H1 (cell line): Measurements from ENCODE around the gene OLAH. TPM values are rescaled to one million over a fixed set of nuclear protein-coding genes. Genes with fewer than 3 reads are reported as not detected.
A peak's percentile ranks its signal among the peaks of the same experiment; 100 is the strongest.

ENCODE experiments used
- BACH1 ChIP-seq: IDR thresholded peaks from 2 replicates; pipeline ENCODE4 v1.6.1; 2012; ENCODE audit warnings: low read length, improper control_type of control experiment
- CBX8 ChIP-seq: fragments of 300-800, 300-1000 bp; sonication (generic); IDR thresholded peaks from 2 replicates; pipeline ENCODE4 v1.7.1; 2016; ENCODE audit warnings: low read depth, low read length, borderline replicate concordance
- CEBPB ChIP-seq: IDR thresholded peaks from 2 replicates; pipeline ENCODE4 v1.6.1; 2012; ENCODE audit warnings: low read depth, low read length
- EGR1 ChIP-seq: IDR thresholded peaks from 2 replicates; pipeline ENCODE4 v1.6.1; 2011; ENCODE audit warnings: low read depth, low read length, borderline replicate concordance
- GABPA ChIP-seq: IDR thresholded peaks from 2 replicates; pipeline ENCODE4 v1.6.1; 2011; ENCODE audit warnings: mild to moderate bottlenecking, low read length, moderate library complexity, borderline replicate concordance; ENCODE audit not compliant: insufficient read depth
- KDM1A ChIP-seq: fragments of 200-600, 300-600 bp; sonication (generic); IDR thresholded peaks from 2 replicates; pipeline ENCODE4 v1.7.1; 2016; ENCODE audit warnings: mild to moderate bottlenecking, low read length, borderline replicate concordance
- NRF1 ChIP-seq: IDR thresholded peaks from 2 replicates; pipeline ENCODE4 v1.6.1; 2011; ENCODE audit warnings: mild to moderate bottlenecking, low read depth, low read length, improper control_type of control experiment
- PHF8 ChIP-seq: fragments of 200-600 bp; sonication (generic); conservative IDR thresholded peaks from 2 replicates; pipeline ENCODE4 v1.7.1; 2012; ENCODE audit warnings: low read depth, mild to moderate bottlenecking, inconsistent platforms, low read length, moderate library complexity
- POU5F1 ChIP-seq: IDR thresholded peaks from 2 replicates; pipeline ENCODE4 v1.6.1; 2011; ENCODE audit warnings: low read depth, mild to moderate bottlenecking, low read length, moderate library complexity
- RFX5 ChIP-seq: IDR thresholded peaks from 2 replicates; pipeline ENCODE4 v1.6.1; 2011; ENCODE audit warnings: low read depth, low read length, improper control_type of control experiment, borderline replicate concordance
- RNF2 ChIP-seq: fragments of 200-900, 300-1000 bp; sonication (generic); IDR thresholded peaks from 2 replicates; pipeline ENCODE4 v1.7.1; 2016; ENCODE audit warnings: borderline replicate concordance, low read depth, mild to moderate bottlenecking, antibody characterized with exemption, low read length; ENCODE audit not compliant: poor library complexity, severe bottlenecking; ENCODE audit errors: missing control alignments
- SIN3A ChIP-seq, 2 experiments: IDR thresholded peaks in 1 of 2; conservative IDR thresholded peaks in 1 of 2; 2 replicates each; pipeline ENCODE4 v1.6.1; 2011 to 2012; ENCODE audit warnings: low read length in 2 of 2, improper control_type of control experiment in 1 of 2, low read depth in 1 of 2, mild to moderate bottlenecking in 1 of 2
- SP2 ChIP-seq: IDR thresholded peaks from 2 replicates; pipeline ENCODE4 v1.6.1; 2012; ENCODE audit warnings: mild to moderate bottlenecking, low read length, inconsistent platforms
- SUZ12 ChIP-seq: fragments of 200-600 bp; sonication (generic); IDR thresholded peaks from 2 replicates; pipeline ENCODE4 v1.6.1; 2012; ENCODE audit warnings: mild to moderate bottlenecking, inconsistent platforms, low read length, moderate library complexity, mixed read lengths
- TAF1 ChIP-seq: IDR thresholded peaks from 2 replicates; pipeline ENCODE4 v1.6.1; 2011; ENCODE audit warnings: mild to moderate bottlenecking, low read depth, low read length
- polyA plus RNA-seq, 7 experiments: library from polyadenylated mRNA; depleted of rRNA in 3 of 7; stranded (reverse) in 5 of 7; unstranded in 2 of 7; fragments of >200 nt in 5 of 7; fragments of 200-250 nt in 2 of 7; gene quantifications; 1 replicate in 5 of 7; 2 replicates in 1 of 7; 4 replicates in 1 of 7; pipeline versions ENCODE4 v1.2.1 to v1.2.3, GENCODE V29; 2011 to 2013; ENCODE audit warnings: missing spikeins in 2 of 7, mixed read lengths in 2 of 7
- total RNA-seq: library from RNA; stranded (reverse); fragmentation: NEBNext Ultra II Directional; extraction: Animal tissue kit (Norgen Biotek cat#: 25700); gene quantifications from 2 replicates; pipeline ENCODE4 v1.2.1, GENCODE V29; 2021
- TF ChIP-seq, protein P1 (sequence below), 3 experiments: IDR thresholded peaks; 1 replicate in 2 of 3; 2 replicates in 1 of 3; pipeline versions ENCODE4 v1.5.1 to v1.6.1; 2011; ENCODE audit warnings: low read length in 3 of 3, mild to moderate bottlenecking in 3 of 3, inconsistent platforms in 2 of 3, low read depth in 1 of 3, moderate library complexity in 1 of 3; ENCODE audit not compliant: insufficient read depth in 1 of 3; ENCODE audit errors: control extremely low read depth in 1 of 3
- TF ChIP-seq, protein P2 (sequence below): IDR thresholded peaks from 2 replicates; pipeline ENCODE4 v1.6.1; 2012; ENCODE audit warnings: low read length, inconsistent platforms
- TF ChIP-seq, protein P3 (sequence below): IDR thresholded peaks from 2 replicates; pipeline ENCODE4 v1.6.1; 2011; ENCODE audit warnings: low read length, improper control_type of control experiment

OLAH gene
- total and polyA plus RNA-seq, 2 of the 8 experiments (the other 6 are each of a cell fraction or from before 2014, with no cell fraction given) = not detected

DNA sequence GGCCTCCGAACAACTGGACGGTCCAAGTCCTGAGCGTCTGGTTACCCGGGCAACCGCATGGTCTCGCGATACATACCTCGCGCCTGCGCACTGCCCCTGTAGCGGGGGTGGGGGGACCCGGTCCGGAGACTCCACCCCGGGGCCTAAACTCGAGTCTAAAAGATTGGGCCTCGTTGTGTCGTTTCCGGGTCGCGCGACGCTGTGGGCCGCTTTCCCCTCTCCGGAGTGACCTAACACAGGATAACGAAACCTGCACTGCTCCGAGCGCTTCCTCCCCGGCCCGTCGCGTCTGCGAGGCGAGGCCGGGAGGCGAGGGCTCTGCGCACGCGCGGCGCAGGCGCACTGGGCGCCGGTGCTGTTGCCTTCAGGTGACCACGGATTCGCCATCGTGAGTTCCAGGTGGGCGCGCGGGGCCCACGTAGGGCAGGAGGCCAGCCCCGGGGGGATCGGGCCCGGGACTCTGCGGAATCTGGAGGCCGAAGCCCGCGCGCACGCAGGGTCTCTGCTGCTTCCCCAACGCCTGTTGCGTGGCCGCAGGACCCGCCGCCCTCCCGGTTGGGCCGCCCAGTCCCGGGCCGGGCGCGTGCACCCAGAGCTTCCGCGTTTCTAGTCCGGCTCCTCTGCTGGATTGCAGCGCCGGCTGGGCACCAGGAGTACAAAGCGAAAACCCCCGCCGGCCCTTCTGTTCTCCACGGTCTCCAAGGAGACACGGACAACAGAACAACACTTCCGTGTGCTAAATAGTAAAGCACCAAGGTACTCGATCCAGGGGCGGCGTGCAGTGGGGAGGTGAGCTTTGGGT is 53.5 kb downstream of the OLAH start, which contains the start of gene RPP38 (continued):
- no peak for TF ChIP-seq RNF2
- no peak for TF ChIP-seq BACH1
- TF ChIP-seq CEBPB = no peak
- TF ChIP-seq EGR1 = peak; percentile 72; the same call in 1 of the 2 replicates
- no peak for TF ChIP-seq CBX8
- TF ChIP-seq PHF8 = peak; percentile 93
- TF ChIP-seq, protein P1, sequence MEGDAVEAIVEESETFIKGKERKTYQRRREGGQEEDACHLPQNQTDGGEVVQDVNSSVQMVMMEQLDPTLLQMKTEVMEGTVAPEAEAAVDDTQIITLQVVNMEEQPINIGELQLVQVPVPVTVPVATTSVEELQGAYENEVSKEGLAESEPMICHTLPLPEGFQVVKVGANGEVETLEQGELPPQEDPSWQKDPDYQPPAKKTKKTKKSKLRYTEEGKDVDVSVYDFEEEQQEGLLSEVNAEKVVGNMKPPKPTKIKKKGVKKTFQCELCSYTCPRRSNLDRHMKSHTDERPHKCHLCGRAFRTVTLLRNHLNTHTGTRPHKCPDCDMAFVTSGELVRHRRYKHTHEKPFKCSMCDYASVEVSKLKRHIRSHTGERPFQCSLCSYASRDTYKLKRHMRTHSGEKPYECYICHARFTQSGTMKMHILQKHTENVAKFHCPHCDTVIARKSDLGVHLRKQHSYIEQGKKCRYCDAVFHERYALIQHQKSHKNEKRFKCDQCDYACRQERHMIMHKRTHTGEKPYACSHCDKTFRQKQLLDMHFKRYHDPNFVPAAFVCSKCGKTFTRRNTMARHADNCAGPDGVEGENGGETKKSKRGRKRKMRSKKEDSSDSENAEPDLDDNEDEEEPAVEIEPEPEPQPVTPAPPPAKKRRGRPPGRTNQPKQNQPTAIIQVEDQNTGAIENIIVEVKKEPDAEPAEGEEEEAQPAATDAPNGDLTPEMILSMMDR (IDR thresholded peaks at IDR 0.05; ENCODE audit: control extremely low read depth in 1 of 3, insufficient read depth in 1 of 3, low read depth in 1 of 3, low read length in 3 of 3) = no peak
- TF ChIP-seq, protein P2, sequence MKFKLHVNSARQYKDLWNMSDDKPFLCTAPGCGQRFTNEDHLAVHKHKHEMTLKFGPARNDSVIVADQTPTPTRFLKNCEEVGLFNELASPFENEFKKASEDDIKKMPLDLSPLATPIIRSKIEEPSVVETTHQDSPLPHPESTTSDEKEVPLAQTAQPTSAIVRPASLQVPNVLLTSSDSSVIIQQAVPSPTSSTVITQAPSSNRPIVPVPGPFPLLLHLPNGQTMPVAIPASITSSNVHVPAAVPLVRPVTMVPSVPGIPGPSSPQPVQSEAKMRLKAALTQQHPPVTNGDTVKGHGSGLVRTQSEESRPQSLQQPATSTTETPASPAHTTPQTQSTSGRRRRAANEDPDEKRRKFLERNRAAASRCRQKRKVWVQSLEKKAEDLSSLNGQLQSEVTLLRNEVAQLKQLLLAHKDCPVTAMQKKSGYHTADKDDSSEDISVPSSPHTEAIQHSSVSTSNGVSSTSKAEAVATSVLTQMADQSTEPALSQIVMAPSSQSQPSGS = no peak
- TF ChIP-seq SUZ12 = no peak
- TF ChIP-seq KDM1A = no peak
- no peak for TF ChIP-seq POU5F1
- TF ChIP-seq, protein P3, sequence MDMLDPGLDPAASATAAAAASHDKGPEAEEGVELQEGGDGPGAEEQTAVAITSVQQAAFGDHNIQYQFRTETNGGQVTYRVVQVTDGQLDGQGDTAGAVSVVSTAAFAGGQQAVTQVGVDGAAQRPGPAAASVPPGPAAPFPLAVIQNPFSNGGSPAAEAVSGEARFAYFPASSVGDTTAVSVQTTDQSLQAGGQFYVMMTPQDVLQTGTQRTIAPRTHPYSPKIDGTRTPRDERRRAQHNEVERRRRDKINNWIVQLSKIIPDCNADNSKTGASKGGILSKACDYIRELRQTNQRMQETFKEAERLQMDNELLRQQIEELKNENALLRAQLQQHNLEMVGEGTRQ = no peak
- no peak for TF ChIP-seq GABPA
- peak in 1 of 2 experiments; percentile 93; a peak in 1 of 4 replicates for TF ChIP-seq SIN3A (conservative IDR thresholded peaks at IDR 0.05 in 1 of 2, IDR thresholded peaks at IDR 0.05 in 1 of 2; ENCODE audit: low read depth in 1 of 2, low read length in 2 of 2)
- peak; percentile 72 for TF ChIP-seq NRF1
- no peak for TF ChIP-seq RFX5
- TF ChIP-seq SP2 = no peak
- peak; percentile 77; the same call in 1 of the 2 replicates for TF ChIP-seq TAF1
